WTC11 (cell line): Measurements from ENCODE around the gene CTNNBIP1.

Experiments used
- ATF2 ChIP-seq: sonication (generic); formaldehyde crosslinking; IDR thresholded peaks from 2 replicates; pipeline ENCODE4 v1.8.1; 2022; ENCODE audit warnings: low read depth, missing genetic modification reagents, borderline replicate concordance
- CREB1 ChIP-seq: sonication (generic); formaldehyde crosslinking; IDR thresholded peaks from 2 replicates; pipeline ENCODE4 v1.8.0; 2023; ENCODE audit warnings: mild to moderate bottlenecking, missing genetic modification reagents
- ESRRA ChIP-seq: sonication (generic); formaldehyde crosslinking; IDR thresholded peaks from 2 replicates; pipeline ENCODE4 v1.8.1; 2022; ENCODE audit warnings: mild to moderate bottlenecking, missing genetic modification reagents, borderline replicate concordance
- ETV6 ChIP-seq: sonication (generic); formaldehyde crosslinking; IDR thresholded peaks from 2 replicates; pipeline ENCODE4 v1.8.1; 2022; ENCODE audit warnings: mild to moderate bottlenecking, missing genetic modification reagents
- HMGXB4 ChIP-seq: sonication (generic); formaldehyde crosslinking; IDR thresholded peaks from 2 replicates; pipeline ENCODE4 v1.8.1; 2023; ENCODE audit warnings: mild to moderate bottlenecking, moderate library complexity, missing genetic modification reagents
- ZBTB21 ChIP-seq: sonication (generic); formaldehyde crosslinking; IDR thresholded peaks from 2 replicates; pipeline ENCODE4 v1.8.1; 2023; ENCODE audit warnings: mild to moderate bottlenecking, missing genetic modification reagents, borderline replicate concordance
- ZNF121 ChIP-seq: sonication (generic); formaldehyde crosslinking; IDR thresholded peaks from 2 replicates; pipeline ENCODE4 v1.8.0; 2023; ENCODE audit warnings: missing genetic modification reagents
- ZNF138 ChIP-seq: sonication (generic); formaldehyde crosslinking; conservative IDR thresholded peaks from 2 replicates; pipeline ENCODE4 v1.8.1; 2022; ENCODE audit warnings: mild to moderate bottlenecking, moderate library complexity, missing genetic modification reagents
- TF ChIP-seq, protein P1 (sequence below): sonication (generic); formaldehyde crosslinking; conservative IDR thresholded peaks from 2 replicates; pipeline ENCODE4 v1.8.1; 2023; ENCODE audit warnings: mild to moderate bottlenecking, low read depth, missing genetic modification reagents, moderate library complexity
- TF ChIP-seq, protein P2 (sequence below): sonication (generic); formaldehyde crosslinking; IDR thresholded peaks from 2 replicates; pipeline ENCODE4 v1.8.0; 2022; ENCODE audit warnings: mild to moderate bottlenecking, missing genetic modification reagents
- TF ChIP-seq, protein P3 (sequence below): fragments of 200-600 bp; IDR thresholded peaks from 2 replicates; pipeline ENCODE4 v1.8.0; 2022; ENCODE audit warnings: antibody characterized with exemption
- TF ChIP-seq, protein P4 (sequence below): sonication (generic); formaldehyde crosslinking; IDR thresholded peaks from 2 replicates; pipeline ENCODE4 v1.8.1; 2023; ENCODE audit warnings: mild to moderate bottlenecking, missing genetic modification reagents, moderate library complexity

- TF ChIP-seq ATF2 (CRISPR knock-in tag) (no peak), ETV6 (CRISPR knock-in tag) (no peak), ZBTB21 (no peak), HMGXB4 (CRISPR knock-in tag) (no peak), ESRRA (CRISPR knock-in tag) (no peak), CREB1 (CRISPR knock-in tag) (no peak), ZNF138 (CRISPR knock-in tag) (no peak), ZNF121 (no peak)
- TF ChIP-seq, protein P1, sequence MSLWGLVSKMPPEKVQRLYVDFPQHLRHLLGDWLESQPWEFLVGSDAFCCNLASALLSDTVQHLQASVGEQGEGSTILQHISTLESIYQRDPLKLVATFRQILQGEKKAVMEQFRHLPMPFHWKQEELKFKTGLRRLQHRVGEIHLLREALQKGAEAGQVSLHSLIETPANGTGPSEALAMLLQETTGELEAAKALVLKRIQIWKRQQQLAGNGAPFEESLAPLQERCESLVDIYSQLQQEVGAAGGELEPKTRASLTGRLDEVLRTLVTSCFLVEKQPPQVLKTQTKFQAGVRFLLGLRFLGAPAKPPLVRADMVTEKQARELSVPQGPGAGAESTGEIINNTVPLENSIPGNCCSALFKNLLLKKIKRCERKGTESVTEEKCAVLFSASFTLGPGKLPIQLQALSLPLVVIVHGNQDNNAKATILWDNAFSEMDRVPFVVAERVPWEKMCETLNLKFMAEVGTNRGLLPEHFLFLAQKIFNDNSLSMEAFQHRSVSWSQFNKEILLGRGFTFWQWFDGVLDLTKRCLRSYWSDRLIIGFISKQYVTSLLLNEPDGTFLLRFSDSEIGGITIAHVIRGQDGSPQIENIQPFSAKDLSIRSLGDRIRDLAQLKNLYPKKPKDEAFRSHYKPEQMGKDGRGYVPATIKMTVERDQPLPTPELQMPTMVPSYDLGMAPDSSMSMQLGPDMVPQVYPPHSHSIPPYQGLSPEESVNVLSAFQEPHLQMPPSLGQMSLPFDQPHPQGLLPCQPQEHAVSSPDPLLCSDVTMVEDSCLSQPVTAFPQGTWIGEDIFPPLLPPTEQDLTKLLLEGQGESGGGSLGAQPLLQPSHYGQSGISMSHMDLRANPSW (CRISPR knock-in tag): no peak
- TF ChIP-seq, protein P2, sequence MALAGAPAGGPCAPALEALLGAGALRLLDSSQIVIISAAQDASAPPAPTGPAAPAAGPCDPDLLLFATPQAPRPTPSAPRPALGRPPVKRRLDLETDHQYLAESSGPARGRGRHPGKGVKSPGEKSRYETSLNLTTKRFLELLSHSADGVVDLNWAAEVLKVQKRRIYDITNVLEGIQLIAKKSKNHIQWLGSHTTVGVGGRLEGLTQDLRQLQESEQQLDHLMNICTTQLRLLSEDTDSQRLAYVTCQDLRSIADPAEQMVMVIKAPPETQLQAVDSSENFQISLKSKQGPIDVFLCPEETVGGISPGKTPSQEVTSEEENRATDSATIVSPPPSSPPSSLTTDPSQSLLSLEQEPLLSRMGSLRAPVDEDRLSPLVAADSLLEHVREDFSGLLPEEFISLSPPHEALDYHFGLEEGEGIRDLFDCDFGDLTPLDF: no peak
- TF ChIP-seq, protein P3, sequence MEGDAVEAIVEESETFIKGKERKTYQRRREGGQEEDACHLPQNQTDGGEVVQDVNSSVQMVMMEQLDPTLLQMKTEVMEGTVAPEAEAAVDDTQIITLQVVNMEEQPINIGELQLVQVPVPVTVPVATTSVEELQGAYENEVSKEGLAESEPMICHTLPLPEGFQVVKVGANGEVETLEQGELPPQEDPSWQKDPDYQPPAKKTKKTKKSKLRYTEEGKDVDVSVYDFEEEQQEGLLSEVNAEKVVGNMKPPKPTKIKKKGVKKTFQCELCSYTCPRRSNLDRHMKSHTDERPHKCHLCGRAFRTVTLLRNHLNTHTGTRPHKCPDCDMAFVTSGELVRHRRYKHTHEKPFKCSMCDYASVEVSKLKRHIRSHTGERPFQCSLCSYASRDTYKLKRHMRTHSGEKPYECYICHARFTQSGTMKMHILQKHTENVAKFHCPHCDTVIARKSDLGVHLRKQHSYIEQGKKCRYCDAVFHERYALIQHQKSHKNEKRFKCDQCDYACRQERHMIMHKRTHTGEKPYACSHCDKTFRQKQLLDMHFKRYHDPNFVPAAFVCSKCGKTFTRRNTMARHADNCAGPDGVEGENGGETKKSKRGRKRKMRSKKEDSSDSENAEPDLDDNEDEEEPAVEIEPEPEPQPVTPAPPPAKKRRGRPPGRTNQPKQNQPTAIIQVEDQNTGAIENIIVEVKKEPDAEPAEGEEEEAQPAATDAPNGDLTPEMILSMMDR: no peak
- TF ChIP-seq, protein P4, sequence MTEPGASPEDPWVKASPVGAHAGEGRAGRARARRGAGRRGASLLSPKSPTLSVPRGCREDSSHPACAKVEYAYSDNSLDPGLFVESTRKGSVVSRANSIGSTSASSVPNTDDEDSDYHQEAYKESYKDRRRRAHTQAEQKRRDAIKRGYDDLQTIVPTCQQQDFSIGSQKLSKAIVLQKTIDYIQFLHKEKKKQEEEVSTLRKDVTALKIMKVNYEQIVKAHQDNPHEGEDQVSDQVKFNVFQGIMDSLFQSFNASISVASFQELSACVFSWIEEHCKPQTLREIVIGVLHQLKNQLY (CRISPR knock-in tag): no peak
Measured at GRCh38 chr1:9908871-9909233, 1.2 kb downstream of the CTNNBIP1 start.
